SK-N-MC (cell line): Measurements from ENCODE around the gene CLIC4.

Experiments used
- EZH2 ChIP-seq: fragments of 200-600 bp; sonication (generic); IDR thresholded peaks from one replicate; pipeline ENCODE4 v1.6.1; 2017; ENCODE audit warnings: antibody characterized with exemption
- FOXP2 ChIP-seq: optimal IDR thresholded peaks from 2 replicates; pipeline ENCODE3; 2011; ENCODE audit warnings: mild to moderate bottlenecking, moderate library complexity; ENCODE audit not compliant: insufficient read depth; ENCODE audit errors: extremely low read length, control extremely low read depth
- POLR2AphosphoS5 ChIP-seq: IDR thresholded peaks from 2 replicates; pipeline ENCODE4 v1.6.1; 2012; ENCODE audit warnings: mild to moderate bottlenecking, low read depth, low read length, borderline replicate concordance

GRCh38 chr1:24761582-24761981, 16.3 kb downstream of the CLIC4 start:
- TF ChIP-seq POLR2AphosphoS5 = no peak
- no peak for TF ChIP-seq EZH2
- TF ChIP-seq FOXP2 = no peak
